ENCODE results near the gene FAM210A. TPM values are rescaled to one million over a fixed set of nuclear protein-coding genes. Genes with fewer than 3 reads are reported as not detected.
A peak's percentile ranks its signal among the peaks of the same experiment; 100 is the strongest.

The FAM210A gene, protein sequence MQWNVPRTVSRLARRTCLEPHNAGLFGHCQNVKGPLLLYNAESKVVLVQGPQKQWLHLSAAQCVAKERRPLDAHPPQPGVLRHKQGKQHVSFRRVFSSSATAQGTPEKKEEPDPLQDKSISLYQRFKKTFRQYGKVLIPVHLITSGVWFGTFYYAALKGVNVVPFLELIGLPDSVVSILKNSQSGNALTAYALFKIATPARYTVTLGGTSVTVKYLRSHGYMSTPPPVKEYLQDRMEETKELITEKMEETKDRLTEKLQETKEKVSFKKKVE
- total RNA-seq (2021; ENCODE audit: unreplicated experiment) (26.2 TPM), Bru-seq, nascent RNA (percentile 92 among the genes with signal in this experiment), BruChase-seq, experiment 1, labeled RNA remaining after a 6-hour chase (percentile 77 among the genes with signal in this experiment), BruChase-seq, experiment 2, labeled RNA remaining after a 2-hour chase (percentile 76 among the genes with signal in this experiment)
- 18.2 and 19.9 TPM in 2 replicates for polyA plus RNA-seq (2012)
- long read RNA-seq, full-length matches to known transcripts, result 44 of 57 reads
- long read RNA-seq, partial matches to known transcripts, result 0 of 57 reads
- long read RNA-seq, other reads (novel, unspliced or antisense), result 13 of 57 reads

DNA sequence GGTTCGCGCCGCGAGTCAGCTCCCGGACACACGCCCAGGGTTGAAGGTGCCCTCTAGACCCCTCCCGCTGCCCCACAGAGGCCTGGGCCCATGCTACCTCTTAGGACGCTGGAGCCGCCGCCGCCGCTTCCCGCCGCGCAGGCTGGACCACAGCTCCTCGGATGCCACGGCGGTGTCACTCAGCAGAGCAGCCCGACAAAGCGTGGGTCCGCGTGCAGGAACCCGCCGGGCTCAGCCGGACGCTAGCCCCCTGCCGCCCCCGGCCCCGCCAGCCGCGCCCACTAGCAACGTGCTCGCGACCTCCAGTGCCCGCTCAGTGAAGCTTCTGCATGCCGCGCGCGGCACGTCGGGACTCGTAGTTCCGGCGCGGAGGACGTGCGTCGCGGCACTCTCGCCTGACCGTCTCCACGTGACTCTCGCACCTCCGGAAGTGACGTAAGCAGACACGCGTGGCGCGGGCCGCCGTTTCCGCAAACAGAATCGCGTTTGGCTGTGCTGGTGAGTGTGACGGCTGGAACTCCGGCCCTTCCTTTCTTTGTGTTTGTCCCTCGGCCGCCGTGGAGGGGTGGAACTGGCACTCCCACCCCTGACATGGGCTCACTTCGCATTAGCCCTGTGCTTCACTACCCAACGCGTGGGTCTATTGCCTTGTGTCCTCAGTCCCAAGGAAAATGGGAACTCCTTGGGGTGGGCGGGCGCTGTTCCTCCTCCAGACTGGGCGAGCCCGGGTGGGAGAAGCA lies at the start of gene FAM210A, which contains the start of gene RNMT:
FAM210A (minus strand) TSS at position 327 of the 740 bp plus-strand sequence. CDS start 44,481 bp downstream, outside the sequence.
RNMT (plus strand) TSS at position 442 of the 740 bp plus-strand sequence. CDS start 4,845 bp downstream, outside the sequence.
- peaks cover 97% of the 10 kb centered on the region for H3K79me2 ChIP-seq (ENCODE audit: insufficient read depth, low read length)
- peak within 1 kb of the TSS; percentile 90 for H3K9ac ChIP-seq (ENCODE audit: low read length)
- H3K9me2 ChIP-seq (ENCODE audit: insufficient read depth), result no peaks in the 10 kb centered on the region
- H3K4me1 ChIP-seq (ENCODE audit: control insufficient read depth in 1 of 2, insufficient read depth in 2 of 2, low read length in 2 of 2), result peaks cover 4 to 22% of the 10 kb centered on the region in 2 experiments; a peak in 2 of 4 replicates
- intact Hi-C loops (cut with micrococcal nuclease), result loop anchor here (1.0 kb wide), 1 partner anchor 16 kb away; no protein-coding TSS in a partner anchor
- no peaks in the 10 kb centered on the region for H3K9me3 ChIP-seq (ENCODE audit: control insufficient read depth in 1 of 2, insufficient read depth in 1 of 2, low read depth in 1 of 2, low read length in 2 of 2)
- POLR2A ChIA-PET, result interaction anchor here (0.9 to 1.4 kb wide), 2 partner anchors 14 to 15 kb away, joined by 3 to 4 read pairs; no protein-coding TSS in a partner anchor
- peak within 1 kb of the TSS; percentile 83 for H3K27ac ChIP-seq (ENCODE audit: low read depth, low read length)
- DNase-seq (ENCODE audit: low read depth, low spot score) (peak; percentile 90), ATAC-seq (peak; percentile 95)
- H3K4me3 ChIP-seq (replicated peaks in 1 of 2; ENCODE audit: low read depth in 1 of 2, low read length in 2 of 2), result peak within 1 kb of the TSS; percentile 89 to 93
- no peak within 1 kb of the TSS for H2AFZ ChIP-seq (ENCODE audit: low read depth, low read length, poor library complexity, severe bottlenecking)
- H3K36me3 ChIP-seq (ENCODE audit: control insufficient read depth in 1 of 2, insufficient read depth in 2 of 2, low read length in 2 of 2), result 0 out of 4 replicates have a peak, but pooled peaks cover 0 to under 1% of the 10 kb centered on the region in 2 experiments
- CTCF ChIA-PET, result no interaction called here
- H3K27me3 ChIP-seq (ENCODE audit: insufficient read depth, low read length), result no peaks in the 10 kb centered on the region
- no TSS peak for BruUV-seq (replicated peaks)
- RAD21 ChIA-PET (ENCODE audit: low non-redundant PET in 1 of 2, low total read pairs in 2 of 2, uncharacterized antibody in 2 of 2, unreplicated experiment in 2 of 2), result no interaction called here
- H3K4me2 ChIP-seq (ENCODE audit: low read length), result peak within 1 kb of the TSS; percentile 89
- no peaks in the 10 kb centered on the region for H4K20me1 ChIP-seq (ENCODE audit: insufficient read depth)
- TF ChIP-seq, protein P1, sequence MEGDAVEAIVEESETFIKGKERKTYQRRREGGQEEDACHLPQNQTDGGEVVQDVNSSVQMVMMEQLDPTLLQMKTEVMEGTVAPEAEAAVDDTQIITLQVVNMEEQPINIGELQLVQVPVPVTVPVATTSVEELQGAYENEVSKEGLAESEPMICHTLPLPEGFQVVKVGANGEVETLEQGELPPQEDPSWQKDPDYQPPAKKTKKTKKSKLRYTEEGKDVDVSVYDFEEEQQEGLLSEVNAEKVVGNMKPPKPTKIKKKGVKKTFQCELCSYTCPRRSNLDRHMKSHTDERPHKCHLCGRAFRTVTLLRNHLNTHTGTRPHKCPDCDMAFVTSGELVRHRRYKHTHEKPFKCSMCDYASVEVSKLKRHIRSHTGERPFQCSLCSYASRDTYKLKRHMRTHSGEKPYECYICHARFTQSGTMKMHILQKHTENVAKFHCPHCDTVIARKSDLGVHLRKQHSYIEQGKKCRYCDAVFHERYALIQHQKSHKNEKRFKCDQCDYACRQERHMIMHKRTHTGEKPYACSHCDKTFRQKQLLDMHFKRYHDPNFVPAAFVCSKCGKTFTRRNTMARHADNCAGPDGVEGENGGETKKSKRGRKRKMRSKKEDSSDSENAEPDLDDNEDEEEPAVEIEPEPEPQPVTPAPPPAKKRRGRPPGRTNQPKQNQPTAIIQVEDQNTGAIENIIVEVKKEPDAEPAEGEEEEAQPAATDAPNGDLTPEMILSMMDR (IDR thresholded peaks at IDR 0.05 in 2 of 3, conservative IDR thresholded peaks at IDR 0.05 in 1 of 3; ENCODE audit: borderline replicate concordance in 1 of 3, insufficient read depth in 1 of 3, low read depth in 2 of 3, low read length in 2 of 3), result no peak
- TF ChIP-seq TCF7L2 (IDR thresholded peaks at IDR 0.05; ENCODE audit: borderline replicate concordance, extremely low read depth, insufficient read depth, insufficient read length) (peak; percentile 26), RAD21 (IDR thresholded peaks at IDR 0.05; ENCODE audit: low read depth) (no peak; the same call in 1 of the 2 replicates), YY1 (IDR thresholded peaks at IDR 0.05; ENCODE audit: extremely low read depth, insufficient replicate concordance, low read depth, low read length) (no peak), POLR2A (IDR thresholded peaks at IDR 0.05; ENCODE audit: borderline replicate concordance, extremely low read depth, insufficient read depth, insufficient read length) (peak; percentile 43), CBX3 (IDR thresholded peaks at IDR 0.05; ENCODE audit: low read depth) (peak; percentile 91), EZH2 (IDR thresholded peaks at IDR 0.05) (no peak), SIN3A (IDR thresholded peaks at IDR 0.05; ENCODE audit: low read depth) (peak; percentile 98), SP1 (IDR thresholded peaks at IDR 0.05; ENCODE audit: low read depth) (peak; percentile 82), ELF1 (IDR thresholded peaks at IDR 0.05; ENCODE audit: borderline replicate concordance, low read depth) (peak; percentile 83), JUND (IDR thresholded peaks at IDR 0.05) (peak; percentile 56), CEBPB (IDR thresholded peaks at IDR 0.05; ENCODE audit: low read depth) (no peak), SRF (IDR thresholded peaks at IDR 0.05; ENCODE audit: low read depth) (peak; percentile 66; the same call in 1 of the 2 replicates), ZFX (IDR thresholded peaks at IDR 0.05) (peak; percentile 85), FOSL1 (IDR thresholded peaks at IDR 0.05; ENCODE audit: low read depth) (no peak), EGR1 (IDR thresholded peaks at IDR 0.05; ENCODE audit: low read depth) (peak; percentile 57; the same call in 1 of the 2 replicates), ZNF274 (IDR thresholded peaks at IDR 0.05; ENCODE audit: low read depth, low read length) (no peak)
- TF ChIP-seq, protein P2, sequence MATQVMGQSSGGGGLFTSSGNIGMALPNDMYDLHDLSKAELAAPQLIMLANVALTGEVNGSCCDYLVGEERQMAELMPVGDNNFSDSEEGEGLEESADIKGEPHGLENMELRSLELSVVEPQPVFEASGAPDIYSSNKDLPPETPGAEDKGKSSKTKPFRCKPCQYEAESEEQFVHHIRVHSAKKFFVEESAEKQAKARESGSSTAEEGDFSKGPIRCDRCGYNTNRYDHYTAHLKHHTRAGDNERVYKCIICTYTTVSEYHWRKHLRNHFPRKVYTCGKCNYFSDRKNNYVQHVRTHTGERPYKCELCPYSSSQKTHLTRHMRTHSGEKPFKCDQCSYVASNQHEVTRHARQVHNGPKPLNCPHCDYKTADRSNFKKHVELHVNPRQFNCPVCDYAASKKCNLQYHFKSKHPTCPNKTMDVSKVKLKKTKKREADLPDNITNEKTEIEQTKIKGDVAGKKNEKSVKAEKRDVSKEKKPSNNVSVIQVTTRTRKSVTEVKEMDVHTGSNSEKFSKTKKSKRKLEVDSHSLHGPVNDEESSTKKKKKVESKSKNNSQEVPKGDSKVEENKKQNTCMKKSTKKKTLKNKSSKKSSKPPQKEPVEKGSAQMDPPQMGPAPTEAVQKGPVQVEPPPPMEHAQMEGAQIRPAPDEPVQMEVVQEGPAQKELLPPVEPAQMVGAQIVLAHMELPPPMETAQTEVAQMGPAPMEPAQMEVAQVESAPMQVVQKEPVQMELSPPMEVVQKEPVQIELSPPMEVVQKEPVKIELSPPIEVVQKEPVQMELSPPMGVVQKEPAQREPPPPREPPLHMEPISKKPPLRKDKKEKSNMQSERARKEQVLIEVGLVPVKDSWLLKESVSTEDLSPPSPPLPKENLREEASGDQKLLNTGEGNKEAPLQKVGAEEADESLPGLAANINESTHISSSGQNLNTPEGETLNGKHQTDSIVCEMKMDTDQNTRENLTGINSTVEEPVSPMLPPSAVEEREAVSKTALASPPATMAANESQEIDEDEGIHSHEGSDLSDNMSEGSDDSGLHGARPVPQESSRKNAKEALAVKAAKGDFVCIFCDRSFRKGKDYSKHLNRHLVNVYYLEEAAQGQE (IDR thresholded peaks at IDR 0.05; ENCODE audit: low read depth), result no peak
- TF ChIP-seq, protein P3, sequence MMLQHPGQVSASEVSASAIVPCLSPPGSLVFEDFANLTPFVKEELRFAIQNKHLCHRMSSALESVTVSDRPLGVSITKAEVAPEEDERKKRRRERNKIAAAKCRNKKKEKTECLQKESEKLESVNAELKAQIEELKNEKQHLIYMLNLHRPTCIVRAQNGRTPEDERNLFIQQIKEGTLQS (IDR thresholded peaks at IDR 0.05), result no peak
- TF ChIP-seq, protein P4, sequence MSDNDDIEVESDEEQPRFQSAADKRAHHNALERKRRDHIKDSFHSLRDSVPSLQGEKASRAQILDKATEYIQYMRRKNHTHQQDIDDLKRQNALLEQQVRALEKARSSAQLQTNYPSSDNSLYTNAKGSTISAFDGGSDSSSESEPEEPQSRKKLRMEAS (IDR thresholded peaks at IDR 0.05), result peak; percentile 99

All from HCT116 (cell line).